ENCODE results near the gene ZC3H15. TPM values are rescaled to one million over a fixed set of nuclear protein-coding genes. Genes with fewer than 3 reads are reported as not detected.

The ZC3H15 gene
- polyA plus RNA-seq, 1 donor (not counting 4 experiments of a cell fraction or from before 2014, with no cell fraction given), result 116 TPM

DNA sequence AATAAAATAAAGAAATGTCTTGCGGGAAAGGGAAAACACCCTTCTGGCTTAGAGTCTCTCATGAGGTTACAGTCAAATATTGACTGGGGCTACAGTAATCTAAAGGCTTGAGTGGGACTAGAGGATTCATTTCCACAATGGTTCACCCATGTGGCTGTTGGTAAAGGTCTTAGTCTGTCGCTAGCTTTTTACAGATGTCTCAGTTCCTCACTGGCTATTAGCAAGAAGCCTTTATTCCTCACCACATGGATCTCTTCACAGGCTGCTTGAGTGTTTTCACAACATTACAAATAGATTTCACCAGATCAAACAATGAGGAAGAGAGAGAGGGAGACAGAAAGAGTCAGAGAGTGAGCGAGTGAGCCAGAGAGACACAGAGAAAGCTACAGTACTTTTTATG lies 8.3 kb upstream of the ZC3H15 start:
- dilution Hi-C loops (cut with MboI; ENCODE audit: extremely low pct_ligation_motif_present, low sequenced_read_pairs), result no loop called here
- no peak overlapping the region for H2AFZ ChIP-seq (ENCODE audit: control insufficient read depth, low read length)
- H3K4me3 ChIP-seq (ENCODE audit: control insufficient read depth in 2 of 3, extremely low read depth in 1 of 3, insufficient read depth in 2 of 3, low read depth in 1 of 3, low read length in 3 of 3), result no peak overlapping the region
- no peak for TF ChIP-seq EZH2 (IDR thresholded peaks at IDR 0.05; ENCODE audit: low read length)
- TF ChIP-seq, protein P1, sequence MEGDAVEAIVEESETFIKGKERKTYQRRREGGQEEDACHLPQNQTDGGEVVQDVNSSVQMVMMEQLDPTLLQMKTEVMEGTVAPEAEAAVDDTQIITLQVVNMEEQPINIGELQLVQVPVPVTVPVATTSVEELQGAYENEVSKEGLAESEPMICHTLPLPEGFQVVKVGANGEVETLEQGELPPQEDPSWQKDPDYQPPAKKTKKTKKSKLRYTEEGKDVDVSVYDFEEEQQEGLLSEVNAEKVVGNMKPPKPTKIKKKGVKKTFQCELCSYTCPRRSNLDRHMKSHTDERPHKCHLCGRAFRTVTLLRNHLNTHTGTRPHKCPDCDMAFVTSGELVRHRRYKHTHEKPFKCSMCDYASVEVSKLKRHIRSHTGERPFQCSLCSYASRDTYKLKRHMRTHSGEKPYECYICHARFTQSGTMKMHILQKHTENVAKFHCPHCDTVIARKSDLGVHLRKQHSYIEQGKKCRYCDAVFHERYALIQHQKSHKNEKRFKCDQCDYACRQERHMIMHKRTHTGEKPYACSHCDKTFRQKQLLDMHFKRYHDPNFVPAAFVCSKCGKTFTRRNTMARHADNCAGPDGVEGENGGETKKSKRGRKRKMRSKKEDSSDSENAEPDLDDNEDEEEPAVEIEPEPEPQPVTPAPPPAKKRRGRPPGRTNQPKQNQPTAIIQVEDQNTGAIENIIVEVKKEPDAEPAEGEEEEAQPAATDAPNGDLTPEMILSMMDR (optimal IDR thresholded peaks at IDR 0.05 in 1 of 3, IDR thresholded peaks at IDR 0.05 in 1 of 3, conservative IDR thresholded peaks at IDR 0.05 in 1 of 3; ENCODE audit: extremely low read depth in 1 of 3, insufficient read depth in 2 of 3, low read length in 3 of 3), result no peak
- H3K36me3 ChIP-seq (ENCODE audit: control insufficient read depth in 2 of 2, extremely low read depth in 1 of 2, insufficient read depth in 2 of 2, low read length in 2 of 2), result no peaks in the 10 kb centered on the region
- H3K27ac ChIP-seq (ENCODE audit: control insufficient read depth, insufficient read depth, low read length), result no peak overlapping the region
- FAIRE-seq (no peak), DNase-seq (ENCODE audit: low read depth, low spot score) (no peak)
- H3K9ac ChIP-seq (ENCODE audit: control insufficient read depth, extremely low read depth, insufficient read depth, low read length), result no peak overlapping the region
- H3K9me3 ChIP-seq (ENCODE audit: control insufficient read depth, low read depth, low read length), result no peaks in the 10 kb centered on the region
- peaks cover 17% of the 10 kb centered on the region for H3K4me1 ChIP-seq (ENCODE audit: control insufficient read depth, extremely low read depth, insufficient read depth, low read length)
- H3K27me3 ChIP-seq (ENCODE audit: control insufficient read depth, extremely low read depth, insufficient read depth, low read length), result no peaks in the 10 kb centered on the region
- H3K9me1 ChIP-seq (ENCODE audit: control insufficient read depth, extremely low read depth, insufficient read depth, low read length), result no peaks in the 10 kb centered on the region
- no peak overlapping the region for H3K4me2 ChIP-seq (ENCODE audit: control insufficient read depth, extremely low read depth, insufficient read depth, low read depth, low read length)
- H3K79me2 ChIP-seq (ENCODE audit: control insufficient read depth, insufficient read depth, low read length), result no peaks in the 10 kb centered on the region
- H4K20me1 ChIP-seq (ENCODE audit: control insufficient read depth, extremely low read depth, insufficient read depth, low read length), result no peaks in the 10 kb centered on the region

DNA sequence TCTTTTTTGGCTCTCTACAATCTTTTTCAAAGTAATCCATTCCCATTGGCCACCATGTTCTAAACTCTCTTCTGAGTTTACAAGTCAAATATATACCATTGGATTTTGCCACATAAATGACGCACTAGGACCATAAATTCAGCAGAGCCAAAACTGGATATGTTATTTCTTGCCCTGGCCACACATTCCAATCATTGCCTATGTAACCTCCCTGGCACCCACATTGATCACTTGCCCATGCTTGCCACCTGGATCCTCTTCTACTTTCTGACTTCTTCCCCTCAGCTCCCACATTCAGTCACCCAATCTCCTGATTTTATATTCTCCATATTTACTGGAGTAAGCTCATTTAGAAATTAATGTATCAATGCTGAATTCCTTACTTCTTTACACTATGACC lies 5.1 kb upstream of the ZC3H15 start:
- Histone ChIP-seq H3K27me3 (ENCODE audit: control insufficient read depth, extremely low read depth, insufficient read depth, low read length) (no peaks in the 10 kb centered on the region), H3K4me1 (ENCODE audit: control insufficient read depth, extremely low read depth, insufficient read depth, low read length) (peaks cover 26% of the 10 kb centered on the region), H3K9ac (ENCODE audit: control insufficient read depth, extremely low read depth, insufficient read depth, low read length) (no peak overlapping the region), H3K4me3 (ENCODE audit: control insufficient read depth in 2 of 3, extremely low read depth in 1 of 3, insufficient read depth in 2 of 3, low read depth in 1 of 3, low read length in 3 of 3) (peak overlapping the region in 1 of 3 experiments; percentile 0), H3K9me3 (ENCODE audit: control insufficient read depth, low read depth, low read length) (no peaks in the 10 kb centered on the region), H3K4me2 (ENCODE audit: control insufficient read depth, extremely low read depth, insufficient read depth, low read depth, low read length) (peak overlapping the region; percentile 53), H3K36me3 (ENCODE audit: control insufficient read depth in 2 of 2, extremely low read depth in 1 of 2, insufficient read depth in 2 of 2, low read length in 2 of 2) (no peaks in the 10 kb centered on the region), H2AFZ (ENCODE audit: control insufficient read depth, low read length) (peak overlapping the region; percentile 55), H3K79me2 (ENCODE audit: control insufficient read depth, insufficient read depth, low read length) (peaks cover 10% of the 10 kb centered on the region), H3K27ac (ENCODE audit: control insufficient read depth, insufficient read depth, low read length) (peak overlapping the region; percentile 1), H4K20me1 (ENCODE audit: control insufficient read depth, extremely low read depth, insufficient read depth, low read length) (no peaks in the 10 kb centered on the region), H3K9me1 (ENCODE audit: control insufficient read depth, extremely low read depth, insufficient read depth, low read length) (no peaks in the 10 kb centered on the region)
- no peak for DNase-seq (ENCODE audit: low read depth, low spot score)
- peak; percentile 85 for FAIRE-seq
- no peak for TF ChIP-seq EZH2 (IDR thresholded peaks at IDR 0.05; ENCODE audit: low read length)
- TF ChIP-seq, protein P1 (optimal IDR thresholded peaks at IDR 0.05 in 1 of 3, IDR thresholded peaks at IDR 0.05 in 1 of 3, conservative IDR thresholded peaks at IDR 0.05 in 1 of 3; ENCODE audit: extremely low read depth in 1 of 3, insufficient read depth in 2 of 3, low read length in 3 of 3), result no peak
- dilution Hi-C loops (cut with MboI; ENCODE audit: extremely low pct_ligation_motif_present, low sequenced_read_pairs), result no loop called here

Measured in keratinocyte (primary cell).